Measurements from ENCODE around the gene DNAJC19. TPM values are rescaled to one million over a fixed set of nuclear protein-coding genes. Genes with fewer than 3 reads are reported as not detected.

DNAJC19 gene
- total RNA-seq, 1 experiment from 2014 or later: 82.0 TPM

- H3K27me3 Mint-ChIP-seq (ENCODE audit: low read depth): no peaks in the 10 kb centered on the region
These were observed 6.4 kb downstream of the DNAJC19 start for GRCh38 chr3:180983136-180983535.

More at GRCh38 chr3:180983136-180983535, 6.4 kb downstream of the DNAJC19 start:
- DNase-seq: no peak
- H3T11ph ChIP-seq (ENCODE audit: low read length): no peak overlapping the region
- H4K5ac ChIP-seq (ENCODE audit: insufficient read length, low read depth, low read length): no peak overlapping the region
- no peak overlapping the region for H2BK15ac ChIP-seq (ENCODE audit: low read depth, low read length)
- no peak overlapping the region for H3K4me3 Mint-ChIP-seq
- no peak overlapping the region for H2BK5ac ChIP-seq (ENCODE audit: insufficient read length, low read length)
- H2BK120ac ChIP-seq (ENCODE audit: low read depth, low read length, poor library complexity, severe bottlenecking): no peak overlapping the region
- H3K56ac ChIP-seq (ENCODE audit: insufficient read length, low read depth, low read length): no peak overlapping the region
- no peak overlapping the region for H3K23ac ChIP-seq (ENCODE audit: insufficient read length, low read depth, low read length)
- no peaks in the 10 kb centered on the region for H3K79me2 ChIP-seq (ENCODE audit: insufficient read depth, low read length)
- no peaks in the 10 kb centered on the region for H3K23me2 ChIP-seq (ENCODE audit: insufficient read length, low read depth, low read length, poor library complexity, severe bottlenecking)
- H3K9me3 Mint-ChIP-seq: no peaks in the 10 kb centered on the region
- H2AK5ac ChIP-seq (ENCODE audit: insufficient read length, low read length): no peak overlapping the region
- peak overlapping the region in 2 of 3 experiments; percentile 68 to 90; a peak in 3 of 7 replicates for H3K27ac Mint-ChIP-seq
- no peak overlapping the region for H3K9ac ChIP-seq (ENCODE audit: extremely low read depth, insufficient read length, low read length)
- H3K4ac ChIP-seq (ENCODE audit: low read depth, low read length): no peak overlapping the region
- no CpG with 5 or more reads among the region's 2 CpGs for WGBS (ENCODE audit: extremely low coverage, insufficient read length, low lambda C conversion rate)
- H2BK12ac ChIP-seq (ENCODE audit: insufficient read length, low read depth, low read length): no peak overlapping the region
- H4K8ac ChIP-seq (replicated peaks; ENCODE audit: insufficient read length, low read depth, low read length): no peak overlapping the region
- H3K36me3 Mint-ChIP-seq (ENCODE audit: insufficient read depth in 1 of 3, low read depth in 3 of 3): peaks cover 6 to 34% (median 27%) of the 10 kb centered on the region in 3 experiments; a peak in 6 of 7 replicates
- H3K4me1 ChIP-seq (ENCODE audit: insufficient read depth, low read length): no peaks in the 10 kb centered on the region
- H3K4me2 ChIP-seq (ENCODE audit: insufficient read depth, insufficient read length, low read length): no peak overlapping the region
- no peak overlapping the region for H3K27ac ChIP-seq (ENCODE audit: insufficient read length, low read depth, low read length)
- H3K27me3 ChIP-seq (ENCODE audit: insufficient read depth, low read length): no peaks in the 10 kb centered on the region
- no peak overlapping the region for H2AFZ ChIP-seq (ENCODE audit: low read length)
- H3K79me1 ChIP-seq (ENCODE audit: insufficient read depth, low read depth, low read length, poor library complexity, severe bottlenecking): no peaks in the 10 kb centered on the region
- H2BK20ac ChIP-seq (ENCODE audit: low read depth, low read length, poor library complexity, severe bottlenecking): no peak overlapping the region
- no peak overlapping the region for H3K14ac ChIP-seq (ENCODE audit: insufficient read depth, low read length)
- H3K4me1 Mint-ChIP-seq: no peaks in the 10 kb centered on the region
- no peak for TF ChIP-seq CTCF (conservative IDR thresholded peaks at IDR 0.05)
- H3K18ac ChIP-seq (ENCODE audit: insufficient read length, low read depth, low read length): no peak overlapping the region
- no peak overlapping the region for H4K91ac ChIP-seq (ENCODE audit: insufficient read length, low read depth, low read length)
- H3K9me3 ChIP-seq (ENCODE audit: control insufficient read depth, low read depth, low read length): no peaks in the 10 kb centered on the region
- H4K20me1 ChIP-seq (ENCODE audit: control insufficient read depth, insufficient read depth, insufficient read length): no peaks in the 10 kb centered on the region
